Activated CD4-positive, alpha-beta T cell treated with anti-CD3 and anti-CD28 coated beads, Interleukin-2, amount 50 U/mL, for 16 hours (primary cell): Measurements from ENCODE around the gene HLA-F.

Experiments used
- DNase-seq: peaks from one replicate; pipeline ENCODE4 v3.0.0-alpha.2; 2020

HLA-F gene

GRCh38 chr6:29723262-29723665 lies at the start of gene HLA-F:
Gene HLA-F, plus strand, starts transcription at chr6:29723434. Its CDS starts 30 bp downstream, at chr6:29723464.
- peak; percentile 84 for DNase-seq

DNA sequence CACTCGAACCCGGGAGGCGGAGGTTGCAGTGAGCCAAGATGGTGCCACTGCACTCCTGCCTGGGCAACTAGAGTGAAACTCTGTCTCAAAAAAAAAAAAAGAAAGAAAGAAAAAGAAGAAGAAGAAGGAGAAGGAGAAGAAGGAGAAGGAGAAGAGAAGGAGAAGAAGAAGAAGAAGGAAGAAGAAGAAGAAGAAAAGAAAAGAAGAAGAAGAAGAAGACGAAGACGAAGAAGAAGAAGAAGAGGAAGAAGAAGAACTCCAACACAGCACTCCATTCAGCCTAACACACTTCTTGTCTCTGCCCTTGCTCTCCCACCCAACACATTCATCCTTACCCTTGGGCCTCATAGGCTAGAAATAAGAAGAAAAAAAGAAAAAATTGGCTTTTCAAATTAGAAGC lies 49.2 kb upstream of the HLA-F start:
- DNase-seq, result no peak

- DNase-seq, result no peak
These were observed 47.7 kb upstream of the HLA-F start for GRCh38 chr6:29675561-29675960.

GRCh38 chr6:29676981-29677601 lies 46.1 kb upstream of the HLA-F start:
- DNase-seq, result no peak

- DNase-seq, result no peak
These were observed 45.1 kb upstream of the HLA-F start for GRCh38 chr6:29678114-29678513.

GRCh38 chr6:29679962-29680361 lies 43.3 kb upstream of the HLA-F start:
- no peak for DNase-seq

DNA sequence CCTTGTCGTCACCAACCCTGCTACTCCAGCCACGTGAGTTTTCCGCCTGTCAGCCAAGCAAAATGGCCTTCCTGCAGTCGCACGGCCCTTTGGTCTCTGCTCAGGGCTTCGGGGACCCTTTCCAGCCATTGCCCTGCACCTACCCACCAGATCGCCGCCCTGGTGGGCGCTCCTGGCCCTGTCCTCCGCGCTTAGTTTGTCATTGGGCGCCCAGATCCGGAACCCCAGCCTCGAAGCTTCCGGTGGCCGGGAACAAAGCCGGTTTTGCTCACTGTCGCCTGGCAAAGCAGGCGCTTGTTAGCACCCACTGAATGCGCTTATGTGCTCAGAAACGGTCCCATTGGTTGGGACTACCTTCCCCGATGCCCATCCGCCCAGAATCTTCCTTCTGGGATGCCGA lies 42.8 kb upstream of the HLA-F start:
- DNase-seq, result no peak

DNA sequence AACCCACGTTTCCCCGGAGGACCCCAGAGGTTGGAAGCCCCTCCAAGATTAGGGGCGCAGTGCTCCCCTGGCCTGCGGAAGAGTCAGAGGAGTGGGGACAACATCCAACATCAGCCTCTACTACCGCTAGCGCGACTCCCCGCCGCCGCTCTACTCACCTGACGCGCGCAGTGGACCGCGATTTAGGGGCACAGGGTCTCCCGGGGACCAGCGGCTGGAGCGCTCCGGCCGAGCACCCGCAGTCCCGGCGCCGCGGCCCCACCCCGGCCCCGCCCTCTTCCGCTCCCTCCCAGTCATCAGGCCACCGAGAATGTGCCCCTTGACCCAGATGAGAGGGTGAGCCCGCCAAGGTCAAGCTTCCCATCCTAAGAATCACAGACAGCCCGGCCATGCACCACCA lies 42.3 kb upstream of the HLA-F start, which contains the start of gene ZFP57:
Gene ZFP57, minus strand, starts transcription at position 249 of the 400 bp plus-strand sequence. CDS start 4,149 bp downstream, outside the sequence.
- DNase-seq, result no peak

- DNase-seq, result no peak
These were observed 41.4 kb upstream of the HLA-F start for GRCh38 chr6:29681811-29682210.

DNA sequence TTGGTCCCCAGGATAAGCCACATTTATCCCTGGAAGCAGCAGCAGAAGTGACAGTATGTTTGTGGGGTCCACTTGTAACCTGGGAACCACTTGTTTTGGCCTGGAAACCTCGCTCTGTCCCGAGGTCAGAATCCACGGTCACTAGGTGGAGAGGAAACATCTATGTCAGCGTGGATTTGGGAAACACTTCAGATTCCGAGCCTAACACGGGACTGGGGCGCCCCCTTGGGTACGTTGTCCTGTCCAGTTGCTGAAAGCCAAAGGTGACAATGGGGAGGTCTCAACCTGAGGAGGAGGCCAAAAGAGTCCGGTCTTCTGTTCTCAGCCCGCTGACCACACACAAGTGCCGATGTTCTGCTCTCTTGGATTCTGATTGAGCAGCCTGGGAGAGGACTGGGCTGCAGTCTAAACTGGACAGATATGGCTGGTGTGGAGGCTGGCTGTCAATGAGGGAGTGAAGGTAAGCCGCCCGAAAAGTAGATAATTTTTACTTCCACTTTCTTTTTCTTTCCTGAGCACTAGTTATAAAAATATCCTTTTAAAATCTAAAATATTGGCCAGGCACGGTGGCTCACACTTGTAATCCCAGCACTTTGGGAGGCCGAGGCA lies 37.4 kb upstream of the HLA-F start:
- no peak for DNase-seq

DNA sequence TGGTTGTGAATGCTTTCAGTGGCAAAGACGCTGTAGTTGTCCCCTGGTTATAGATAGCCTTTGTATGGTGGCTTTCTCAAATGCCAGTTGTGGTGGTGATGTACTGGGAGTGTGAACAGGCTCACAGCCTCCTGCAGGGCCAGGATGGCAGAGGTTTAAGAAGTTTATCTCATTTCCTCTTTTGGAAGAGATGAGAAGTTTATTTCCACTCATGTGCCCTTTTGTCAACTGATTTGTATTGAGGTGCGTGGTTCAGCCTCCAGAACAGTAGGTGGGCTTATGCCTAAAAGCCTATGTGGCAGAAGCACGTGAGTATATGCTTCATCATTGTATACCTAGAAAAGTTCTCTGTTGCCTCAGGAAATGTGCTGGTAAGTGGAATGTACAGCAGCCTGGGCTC lies 28.6 kb upstream of the HLA-F start:
- no peak for DNase-seq

- no peak for DNase-seq
These were observed 26.8 kb upstream of the HLA-F start for GRCh38 chr6:29696147-29697125.

DNA sequence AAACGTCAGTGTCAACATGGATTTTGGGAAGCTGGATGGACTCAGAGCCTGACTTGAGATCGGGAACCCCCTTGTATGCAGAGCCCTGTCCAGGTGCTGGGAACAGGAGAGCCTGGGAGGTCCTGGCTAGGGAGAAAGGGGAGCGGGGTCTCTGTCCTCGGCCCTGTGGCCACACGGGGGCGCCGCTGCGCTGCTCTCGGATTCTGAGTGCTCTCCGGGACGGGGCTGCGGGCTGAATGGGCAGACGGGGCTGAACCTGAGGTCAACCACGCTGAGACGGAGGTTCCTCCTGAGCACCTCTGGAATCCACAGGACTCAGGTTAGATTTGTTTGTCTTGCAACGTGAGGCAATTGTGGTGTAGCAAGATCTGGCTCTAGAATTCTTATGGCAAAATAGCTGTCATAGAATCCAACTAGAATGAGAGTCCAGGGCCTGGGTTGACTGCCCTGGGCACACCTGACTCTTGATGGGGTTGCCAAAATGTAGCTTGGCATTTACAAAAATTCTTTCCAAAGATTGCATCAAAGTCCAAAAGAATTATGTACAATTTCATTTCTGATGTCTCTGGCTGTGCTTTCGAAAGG lies 20.6 kb upstream of the HLA-F start:
- DNase-seq, result peak; percentile 68

GRCh38 chr6:29705389-29706231 lies 17.6 kb upstream of the HLA-F start:
- DNase-seq, result peak; percentile 27

DNA sequence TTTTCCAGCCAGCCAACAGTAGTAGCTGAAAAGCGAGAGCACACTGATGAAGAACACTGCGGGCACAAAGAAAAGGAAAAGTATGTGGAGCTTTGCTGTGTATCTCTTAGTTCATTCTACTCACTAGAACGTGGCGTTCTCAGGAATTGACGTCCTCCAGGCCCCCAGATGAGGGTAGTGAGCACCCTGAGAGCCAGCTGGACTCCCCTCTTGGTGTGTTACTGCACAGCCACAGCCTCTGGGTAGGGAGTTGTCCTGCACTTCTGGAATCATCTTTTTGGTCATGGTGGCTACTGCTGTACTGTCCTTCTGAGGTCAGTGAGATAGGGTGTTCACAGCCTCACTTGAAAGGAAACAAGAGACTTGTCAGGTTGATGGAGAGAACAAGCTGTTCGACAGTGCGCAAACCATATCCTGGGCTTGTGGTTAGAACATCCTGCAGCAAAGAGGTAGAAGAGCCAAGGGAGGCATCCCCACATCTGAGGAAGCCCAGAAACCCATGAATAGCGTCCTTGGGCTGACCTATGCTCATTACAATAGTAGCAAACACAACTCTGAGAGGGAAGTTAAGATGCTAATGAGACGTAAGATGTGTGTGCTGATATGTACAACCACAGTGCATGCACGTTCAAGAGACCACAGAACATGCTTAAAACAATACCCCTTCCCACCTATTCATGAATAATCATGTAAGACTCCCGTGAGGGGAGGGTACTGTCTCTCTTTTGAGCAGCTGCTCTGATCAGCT lies 14.6 kb upstream of the HLA-F start:
- DNase-seq, result peak; percentile 77

GRCh38 chr6:29709188-29709587 lies 14.0 kb upstream of the HLA-F start:
- no peak for DNase-seq

GRCh38 chr6:29710281-29710941 lies 12.8 kb upstream of the HLA-F start:
- DNase-seq, result peak; percentile 23

DNA sequence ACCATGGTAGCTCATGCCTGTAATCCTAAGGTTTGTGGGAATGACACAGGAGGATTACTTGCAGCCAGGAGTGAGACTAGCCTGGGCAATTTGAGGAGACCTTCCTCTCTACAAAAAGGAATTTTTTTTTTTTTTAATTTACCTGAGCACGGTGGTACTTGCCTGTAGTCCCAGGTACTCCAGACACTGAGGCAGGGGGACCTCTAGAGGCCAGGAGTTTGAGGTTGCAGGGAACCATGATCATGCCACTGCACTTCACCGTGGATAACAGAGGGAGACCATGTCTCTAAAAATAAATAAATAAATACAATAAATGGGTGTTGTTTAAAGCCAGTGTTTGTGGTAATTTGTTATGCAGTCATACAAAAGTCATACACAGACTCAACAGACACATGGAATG lies 2.4 kb upstream of the HLA-F start:
- DNase-seq, result peak; percentile 17

GRCh38 chr6:29723666-29724588 lies 693 bp downstream of the HLA-F start:
- peak; percentile 72 for DNase-seq
